C4-2B (cell line): ENCODE results near the gene NPAS4.

Experiments
- CTCF ChIP-seq: fragments of 450-650 bp; conservative IDR thresholded peaks from 2 replicates; pipeline ENCODE4 v1.5.1; 2017; ENCODE audit warnings: mild to moderate bottlenecking
- ZFX ChIP-seq: fragments of 450-650 bp; IDR thresholded peaks from 2 replicates; pipeline ENCODE4 v1.6.1; 2017

- TF ChIP-seq CTCF (no peak), ZFX (no peak)
Measured at GRCh38 chr11:66409226-66409625, 11.6 kb upstream of the NPAS4 start.
